ENCODE data around the gene GSTM2. TPM values are rescaled to one million over a fixed set of nuclear protein-coding genes. Genes with fewer than 3 reads are reported as not detected.

GSTM2 gene
- total RNA-seq, 1 experiment from 2014 or later: 14.9 TPM

- no peak overlapping the region for H3K56ac ChIP-seq (ENCODE audit: insufficient read length, low read depth, low read length)
- TF ChIP-seq, protein P1, sequence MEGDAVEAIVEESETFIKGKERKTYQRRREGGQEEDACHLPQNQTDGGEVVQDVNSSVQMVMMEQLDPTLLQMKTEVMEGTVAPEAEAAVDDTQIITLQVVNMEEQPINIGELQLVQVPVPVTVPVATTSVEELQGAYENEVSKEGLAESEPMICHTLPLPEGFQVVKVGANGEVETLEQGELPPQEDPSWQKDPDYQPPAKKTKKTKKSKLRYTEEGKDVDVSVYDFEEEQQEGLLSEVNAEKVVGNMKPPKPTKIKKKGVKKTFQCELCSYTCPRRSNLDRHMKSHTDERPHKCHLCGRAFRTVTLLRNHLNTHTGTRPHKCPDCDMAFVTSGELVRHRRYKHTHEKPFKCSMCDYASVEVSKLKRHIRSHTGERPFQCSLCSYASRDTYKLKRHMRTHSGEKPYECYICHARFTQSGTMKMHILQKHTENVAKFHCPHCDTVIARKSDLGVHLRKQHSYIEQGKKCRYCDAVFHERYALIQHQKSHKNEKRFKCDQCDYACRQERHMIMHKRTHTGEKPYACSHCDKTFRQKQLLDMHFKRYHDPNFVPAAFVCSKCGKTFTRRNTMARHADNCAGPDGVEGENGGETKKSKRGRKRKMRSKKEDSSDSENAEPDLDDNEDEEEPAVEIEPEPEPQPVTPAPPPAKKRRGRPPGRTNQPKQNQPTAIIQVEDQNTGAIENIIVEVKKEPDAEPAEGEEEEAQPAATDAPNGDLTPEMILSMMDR (conservative IDR thresholded peaks at IDR 0.05): no peak
- H3K4me2 ChIP-seq (ENCODE audit: insufficient read depth, insufficient read length, low read length): no peak overlapping the region
- H2BK15ac ChIP-seq (ENCODE audit: low read depth, low read length): no peak overlapping the region
- Mint-ChIP-seq H3K27me3 (ENCODE audit: low read depth) (peaks cover 2% of the 10 kb centered on the region; the same call in 1 of the 2 replicates), H3K36me3 (ENCODE audit: insufficient read depth in 1 of 3, low read depth in 3 of 3) (peaks cover 0 to 11% (median 0%) of the 10 kb centered on the region in 3 experiments; a peak in 1 of 7 replicates), H3K27ac (no peak overlapping the region), H3K4me3 (no peak overlapping the region), H3K9me3 (peaks cover 0 to 2% of the 10 kb centered on the region in 2 experiments; a peak in 1 of 5 replicates), H3K4me1 (no peaks in the 10 kb centered on the region)
- no peak overlapping the region for H2AFZ ChIP-seq (ENCODE audit: low read length)
- H2BK120ac ChIP-seq (ENCODE audit: low read depth, low read length, poor library complexity, severe bottlenecking): no peak overlapping the region
- H2BK20ac ChIP-seq (ENCODE audit: low read depth, low read length, poor library complexity, severe bottlenecking): no peak overlapping the region
- H3K4ac ChIP-seq (ENCODE audit: low read depth, low read length): no peak overlapping the region
- H3K27me3 ChIP-seq (ENCODE audit: insufficient read depth, low read length): no peaks in the 10 kb centered on the region
- H3K79me2 ChIP-seq (ENCODE audit: insufficient read depth, low read length): no peaks in the 10 kb centered on the region
- no peak overlapping the region for H4K5ac ChIP-seq (ENCODE audit: insufficient read length, low read depth, low read length)
- H3K18ac ChIP-seq (ENCODE audit: insufficient read length, low read depth, low read length): no peak overlapping the region
- H3K23me2 ChIP-seq (ENCODE audit: insufficient read length, low read depth, low read length, poor library complexity, severe bottlenecking): peaks cover 2% of the 10 kb centered on the region
- H3K27ac ChIP-seq (ENCODE audit: insufficient read length, low read depth, low read length): no peak overlapping the region
- no peaks in the 10 kb centered on the region for H4K20me1 ChIP-seq (ENCODE audit: control insufficient read depth, insufficient read depth, insufficient read length)
- H3K9me3 ChIP-seq (ENCODE audit: control insufficient read depth, low read depth, low read length): no peaks in the 10 kb centered on the region
- no peak overlapping the region for H2BK5ac ChIP-seq (ENCODE audit: insufficient read length, low read length)
- H3K23ac ChIP-seq (ENCODE audit: insufficient read length, low read depth, low read length): no peak overlapping the region
- no peak overlapping the region for H3K14ac ChIP-seq (ENCODE audit: insufficient read depth, low read length)
- no peak overlapping the region for H2AK5ac ChIP-seq (ENCODE audit: insufficient read length, low read length)
- DNase-seq: no peak
- H2BK12ac ChIP-seq (ENCODE audit: insufficient read length, low read depth, low read length): no peak overlapping the region
- no peak overlapping the region for H3K9ac ChIP-seq (ENCODE audit: extremely low read depth, insufficient read length, low read length)
- H3K79me1 ChIP-seq (ENCODE audit: insufficient read depth, low read depth, low read length, poor library complexity, severe bottlenecking): no peaks in the 10 kb centered on the region
- H4K8ac ChIP-seq (replicated peaks; ENCODE audit: insufficient read length, low read depth, low read length): no peak overlapping the region
- H4K91ac ChIP-seq (ENCODE audit: insufficient read length, low read depth, low read length): no peak overlapping the region
- no peak overlapping the region for H3T11ph ChIP-seq (ENCODE audit: low read length)
- no peaks in the 10 kb centered on the region for H3K4me1 ChIP-seq (ENCODE audit: insufficient read depth, low read length)
- WGBS (ENCODE audit: extremely low coverage, insufficient read length, low lambda C conversion rate): no CpG with 5 or more reads among the region's 6 CpGs
Measured at GRCh38 chr1:109689844-109690405, 22.1 kb downstream of the GSTM2 start.
